NCI-H1436 (cell line): Measurements from ENCODE around the gene ADAMTS2.

Experiments used
- DNase-seq: peaks from one replicate; lab custom pipeline; 2025; lab: John Stamatoyannopoulos, UW

Gene ADAMTS2

DNA sequence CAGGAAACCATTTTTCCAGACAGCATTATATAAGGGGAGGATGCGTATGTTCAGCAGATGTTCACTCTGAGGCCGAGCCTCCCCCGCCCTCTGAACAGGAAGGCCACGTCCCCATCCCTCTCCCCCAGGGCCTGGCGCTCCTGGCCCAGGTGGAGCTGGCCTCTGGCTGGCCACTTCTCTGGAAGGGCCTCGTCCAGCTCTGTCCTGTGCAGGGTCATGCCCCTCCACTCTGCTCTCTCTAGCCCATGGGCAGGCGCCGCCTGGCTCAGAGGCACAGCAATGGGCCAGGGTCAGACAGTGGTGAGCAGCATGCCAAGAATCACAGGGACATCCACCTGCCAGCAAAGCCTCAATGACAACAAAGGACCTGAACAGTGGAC, 34.2 kb downstream of the ADAMTS2 start:
- DNase-seq, result no peak

DNA sequence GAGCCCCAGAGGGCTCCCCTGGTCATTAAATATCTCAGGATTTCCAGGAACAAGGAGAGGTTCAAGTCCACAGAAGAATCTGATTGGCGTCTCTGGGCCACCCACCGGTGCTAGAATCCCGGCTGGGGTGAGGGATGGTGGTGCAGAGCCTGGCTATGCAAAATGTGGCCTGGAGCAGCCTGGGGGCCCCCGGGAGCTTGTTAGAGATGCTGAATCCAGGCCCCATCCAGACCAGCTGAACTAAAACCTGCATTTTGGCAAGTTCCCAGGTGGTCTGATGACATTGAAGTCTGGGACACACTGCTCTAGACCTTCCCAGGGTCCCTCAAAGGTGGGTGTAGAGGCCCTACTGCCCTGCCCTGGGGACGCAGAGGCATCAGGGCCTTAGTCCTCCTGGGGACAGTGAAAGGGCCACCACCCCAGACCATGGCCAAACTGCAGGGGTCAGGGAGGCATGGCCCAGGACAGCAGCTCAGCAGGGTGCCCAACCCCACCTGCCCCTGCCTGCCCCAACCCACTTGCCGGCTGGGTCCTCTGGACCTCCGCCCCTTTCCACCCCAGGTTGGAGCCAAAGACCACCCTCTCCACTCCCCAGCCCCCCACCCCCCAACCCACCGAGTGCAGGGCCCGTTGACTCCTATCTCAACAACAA, 34.7 kb downstream of the ADAMTS2 start:
- no peak for DNase-seq

- DNase-seq, result no peak
These were observed 35.4 kb downstream of the ADAMTS2 start for GRCh38 chr5:179309751-179310320.

DNA sequence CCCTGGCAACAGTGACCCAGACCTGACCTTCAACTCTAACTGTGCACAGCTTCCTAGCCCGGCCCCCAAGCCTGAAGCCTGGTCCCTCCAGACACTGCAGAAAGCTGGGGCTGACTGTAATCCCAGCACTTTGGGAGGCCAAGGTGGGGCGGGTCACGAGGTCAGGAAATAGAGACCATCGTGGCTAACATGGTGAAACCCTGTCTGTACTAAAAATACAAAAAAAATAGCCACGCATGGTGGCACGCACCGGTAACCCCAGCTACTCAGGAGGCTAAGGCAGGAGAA, 35.9 kb downstream of the ADAMTS2 start:
- no peak for DNase-seq

DNA sequence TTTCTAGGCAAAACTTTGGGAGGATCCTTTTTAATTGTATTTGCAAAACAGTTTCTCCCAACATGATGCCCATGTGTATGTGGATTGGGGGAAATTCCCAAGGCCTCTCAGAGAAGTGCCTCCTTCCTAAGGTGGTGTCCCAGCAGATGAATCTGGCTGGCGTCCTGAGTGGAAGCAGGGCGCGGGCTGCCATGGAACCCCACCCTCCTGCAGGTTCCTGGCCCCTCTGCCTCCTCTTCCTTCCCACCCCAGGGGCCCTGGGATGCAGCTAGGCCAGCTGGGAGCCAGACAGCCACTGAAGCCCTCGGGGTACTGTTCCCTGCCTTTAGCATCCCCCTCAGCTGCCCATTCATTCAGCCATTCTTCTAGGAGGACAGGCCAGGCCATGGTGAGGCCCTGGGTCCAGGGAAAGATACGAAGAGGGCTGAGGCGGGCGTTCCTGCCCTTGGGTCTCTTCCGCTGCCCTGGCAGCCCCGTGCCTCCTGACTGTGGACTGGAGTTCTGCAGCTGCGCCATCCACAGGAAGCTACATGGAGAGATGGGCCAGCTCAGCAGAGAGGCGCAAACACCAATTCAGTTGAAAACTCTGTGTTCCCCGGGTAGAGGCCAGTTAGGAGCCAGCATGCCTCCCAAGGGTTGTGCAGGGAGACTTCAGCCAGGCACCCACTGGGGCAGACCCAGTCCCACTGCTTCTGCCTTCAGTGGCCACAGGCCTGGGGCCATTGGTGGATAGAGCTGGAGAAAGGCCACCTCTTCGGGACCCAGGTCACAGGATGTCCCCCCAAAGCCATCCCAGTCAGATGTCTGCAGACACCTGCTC, 36.5 kb downstream of the ADAMTS2 start:
- DNase-seq, result no peak

- DNase-seq, result no peak
These were observed 37.3 kb downstream of the ADAMTS2 start for GRCh38 chr5:179307931-179308471.

DNA sequence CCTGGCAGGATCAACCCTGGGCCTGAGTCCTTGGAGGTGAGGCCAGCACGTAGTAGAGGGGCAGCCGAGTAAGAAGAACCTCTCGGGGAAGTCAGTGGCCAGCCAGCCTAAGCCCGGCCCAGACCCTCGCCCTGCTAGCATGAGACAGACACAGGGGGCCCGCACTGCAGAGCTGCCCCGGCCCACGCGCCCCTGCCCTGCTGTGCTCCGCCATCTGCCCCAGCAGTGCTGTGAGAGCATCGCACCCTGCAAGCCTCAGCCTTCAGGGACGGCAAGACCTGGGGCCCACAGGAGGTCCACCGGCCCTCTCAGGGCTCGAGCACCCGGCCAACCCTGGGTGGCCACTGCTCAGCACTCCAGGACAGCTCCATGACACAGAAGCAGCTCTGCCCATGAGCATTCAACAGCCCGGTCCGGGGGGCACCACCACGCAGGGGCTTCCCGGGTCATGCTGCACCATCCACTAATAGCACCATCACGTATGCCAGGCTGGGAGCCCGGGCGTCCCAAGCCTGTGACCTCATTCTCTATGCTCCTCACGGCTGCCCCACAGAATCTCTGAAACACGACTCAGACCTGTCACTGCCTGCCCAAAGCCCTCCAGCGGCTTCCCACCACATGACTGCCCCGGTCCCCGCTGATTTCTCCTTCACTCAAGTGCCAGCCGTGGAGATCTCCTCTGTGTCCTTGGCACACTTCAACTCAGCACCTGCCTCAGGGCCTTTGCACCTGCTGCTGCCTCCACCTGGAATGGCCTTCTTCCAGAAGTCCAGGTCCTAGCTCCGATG, 38.1 kb downstream of the ADAMTS2 start:
- no peak for DNase-seq

DNA sequence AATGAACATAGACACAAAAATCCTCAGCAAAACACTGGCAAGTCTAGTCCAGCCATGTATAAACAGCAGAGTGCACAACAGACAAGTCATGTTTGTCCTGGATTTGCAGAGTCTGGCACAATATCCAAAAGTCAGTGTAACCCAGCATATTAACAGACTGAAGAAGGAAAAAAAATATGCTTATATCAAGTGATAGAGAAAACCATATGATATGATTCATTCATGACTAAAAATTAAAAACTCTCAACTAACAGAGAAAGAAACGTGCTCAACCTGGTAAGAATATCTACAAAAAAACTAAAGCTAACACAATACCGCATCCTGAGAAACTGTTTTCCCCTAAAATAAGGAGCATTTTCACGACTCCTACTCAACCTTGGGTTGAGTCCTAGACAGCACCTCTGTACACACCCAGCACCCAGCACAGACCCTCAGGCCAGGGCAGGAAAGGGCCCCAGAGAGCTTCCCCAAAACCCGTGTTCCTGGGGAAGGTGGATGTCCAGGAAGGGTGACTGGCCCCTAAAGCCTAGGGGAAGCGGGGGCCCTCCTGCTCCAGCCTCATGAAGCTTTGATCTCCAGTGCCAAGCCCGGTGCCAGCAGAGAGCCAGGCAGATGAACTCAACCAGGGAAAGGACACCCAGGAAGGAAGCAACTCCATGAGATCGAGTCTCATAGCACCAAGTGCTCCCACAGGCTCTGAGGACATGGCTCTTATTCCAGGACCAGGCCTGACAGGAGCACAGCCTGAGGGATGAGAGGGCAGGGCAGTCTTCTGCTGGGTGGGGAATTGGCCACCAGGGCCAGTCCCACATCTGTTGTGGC, 38.9 kb downstream of the ADAMTS2 start:
- no peak for DNase-seq

DNA sequence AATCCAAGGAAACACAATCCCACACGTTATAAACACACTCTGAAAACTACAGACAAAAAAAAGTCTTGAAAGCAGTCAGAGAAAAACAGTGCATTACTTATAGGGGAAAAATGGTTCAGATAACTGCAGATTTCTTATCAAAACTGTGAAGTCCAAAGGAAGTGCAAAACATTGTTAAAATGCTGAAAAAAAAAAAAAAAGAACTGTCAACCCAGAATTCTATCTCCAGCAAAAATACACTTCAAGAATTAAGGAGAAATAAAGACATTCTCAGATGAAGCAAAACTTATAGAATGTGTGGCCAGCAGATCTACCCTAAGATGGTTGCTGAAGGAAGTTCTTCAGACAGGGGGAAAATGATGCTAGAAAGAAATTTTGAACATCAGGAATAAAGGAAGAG, 40.4 kb downstream of the ADAMTS2 start:
- DNase-seq, result no peak

- DNase-seq, result no peak
These were observed 40.8 kb downstream of the ADAMTS2 start for GRCh38 chr5:179304466-179304865.

GRCh38 chr5:179303451-179304200, 41.6 kb downstream of the ADAMTS2 start:
- DNase-seq, result no peak

- no peak for DNase-seq
These were observed 42.6 kb downstream of the ADAMTS2 start for GRCh38 chr5:179302499-179303185.

DNA sequence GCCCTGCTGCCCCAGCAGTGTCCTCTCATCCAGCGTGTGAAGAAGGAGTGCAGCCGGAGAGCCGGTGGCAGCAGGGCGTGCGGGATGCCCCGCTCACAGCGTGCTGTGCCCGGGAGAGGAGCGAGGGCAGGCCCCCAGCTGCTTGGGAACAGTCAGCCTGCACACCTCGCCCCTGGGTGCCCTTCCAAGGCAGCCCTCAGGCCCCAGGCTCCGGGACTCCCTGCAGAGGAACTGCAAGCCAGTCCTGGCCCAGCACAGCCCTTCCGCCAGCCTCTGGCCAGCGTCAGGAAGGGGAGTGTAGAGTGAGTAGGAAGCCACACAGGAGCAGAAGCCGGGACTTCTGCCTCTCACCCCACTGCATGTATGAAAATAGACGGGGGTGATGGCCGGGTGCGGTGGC, 43.5 kb downstream of the ADAMTS2 start:
- no peak for DNase-seq

GRCh38 chr5:179301376-179301775, 43.9 kb downstream of the ADAMTS2 start:
- DNase-seq, result no peak

GRCh38 chr5:179300581-179301180, 44.6 kb downstream of the ADAMTS2 start:
- DNase-seq, result no peak

DNA sequence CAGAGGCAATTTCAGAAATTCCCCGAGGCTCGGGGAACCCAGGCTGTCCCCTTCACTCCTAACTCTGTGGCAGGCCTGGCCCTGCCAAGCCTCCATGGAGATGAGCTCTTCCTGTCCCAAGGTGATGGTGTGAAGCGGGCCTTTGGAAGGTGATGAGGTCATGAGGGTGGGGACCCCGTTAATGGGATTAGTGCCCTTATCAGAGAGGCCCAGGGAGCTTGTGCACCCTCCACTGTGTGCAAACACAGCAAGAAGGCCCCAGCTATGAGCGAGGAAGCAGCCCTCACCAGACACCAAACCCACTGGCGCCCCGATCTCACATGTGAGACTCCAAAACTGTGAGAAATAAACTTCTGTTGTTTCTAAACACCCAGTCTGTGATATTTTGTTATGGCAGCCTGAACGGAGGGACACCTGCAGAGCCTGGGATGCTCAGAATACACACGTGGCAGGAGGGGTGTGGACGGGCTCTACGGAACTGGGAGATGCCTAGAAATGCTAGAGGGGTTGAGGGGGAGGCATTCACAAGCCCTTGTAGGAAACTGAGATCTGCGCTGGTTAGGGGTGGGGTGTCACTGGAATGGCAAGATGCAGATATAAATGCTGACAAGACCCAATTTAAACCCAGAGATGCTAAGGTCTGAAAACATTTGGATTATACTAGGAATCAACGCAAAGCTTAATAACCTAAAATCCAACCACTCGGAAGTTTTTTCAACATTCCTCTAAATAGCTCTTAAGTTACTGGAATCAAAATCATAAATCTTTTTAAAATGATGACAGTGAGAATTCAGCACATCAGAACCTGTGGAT, 46.9 kb downstream of the ADAMTS2 start:
- DNase-seq, result no peak

DNA sequence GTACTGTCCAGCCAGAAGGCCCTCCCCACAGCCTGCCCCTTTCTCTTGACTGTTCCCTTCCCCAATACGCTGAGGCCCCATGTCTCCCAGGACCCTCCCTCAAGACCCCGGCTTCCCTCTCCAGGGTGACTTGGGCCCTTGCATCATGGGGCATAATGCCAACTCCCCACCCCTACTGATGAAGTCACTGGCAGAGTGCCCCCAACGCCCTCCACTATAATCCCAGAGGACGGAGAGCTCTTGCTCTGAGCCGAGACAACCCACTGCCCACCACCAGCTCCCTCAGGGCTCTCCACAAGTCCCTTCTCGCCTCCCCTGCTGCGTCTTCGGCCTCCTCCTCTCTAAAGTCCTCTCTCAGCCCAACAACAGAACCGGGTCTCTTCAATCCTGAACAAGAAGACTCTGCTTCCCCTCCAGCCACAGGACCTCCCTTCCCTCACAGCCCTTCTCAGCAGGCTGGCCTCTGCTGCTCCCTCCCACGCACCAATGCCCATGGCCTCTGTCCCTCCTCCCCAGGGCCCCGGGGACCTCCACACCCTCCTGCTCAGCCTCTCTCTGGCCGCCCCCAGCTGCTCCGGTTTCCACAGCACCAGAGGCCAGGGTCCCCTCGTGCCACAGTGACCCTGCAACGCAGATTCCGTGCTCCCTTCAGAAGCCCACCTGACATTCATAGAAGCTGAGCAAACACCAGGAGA, 47.6 kb downstream of the ADAMTS2 start:
- no peak for DNase-seq

GRCh38 chr5:179297026-179297425, 48.2 kb downstream of the ADAMTS2 start:
- no peak for DNase-seq
